ENCODE results near the gene GAP43.

The GAP43 gene

DNA sequence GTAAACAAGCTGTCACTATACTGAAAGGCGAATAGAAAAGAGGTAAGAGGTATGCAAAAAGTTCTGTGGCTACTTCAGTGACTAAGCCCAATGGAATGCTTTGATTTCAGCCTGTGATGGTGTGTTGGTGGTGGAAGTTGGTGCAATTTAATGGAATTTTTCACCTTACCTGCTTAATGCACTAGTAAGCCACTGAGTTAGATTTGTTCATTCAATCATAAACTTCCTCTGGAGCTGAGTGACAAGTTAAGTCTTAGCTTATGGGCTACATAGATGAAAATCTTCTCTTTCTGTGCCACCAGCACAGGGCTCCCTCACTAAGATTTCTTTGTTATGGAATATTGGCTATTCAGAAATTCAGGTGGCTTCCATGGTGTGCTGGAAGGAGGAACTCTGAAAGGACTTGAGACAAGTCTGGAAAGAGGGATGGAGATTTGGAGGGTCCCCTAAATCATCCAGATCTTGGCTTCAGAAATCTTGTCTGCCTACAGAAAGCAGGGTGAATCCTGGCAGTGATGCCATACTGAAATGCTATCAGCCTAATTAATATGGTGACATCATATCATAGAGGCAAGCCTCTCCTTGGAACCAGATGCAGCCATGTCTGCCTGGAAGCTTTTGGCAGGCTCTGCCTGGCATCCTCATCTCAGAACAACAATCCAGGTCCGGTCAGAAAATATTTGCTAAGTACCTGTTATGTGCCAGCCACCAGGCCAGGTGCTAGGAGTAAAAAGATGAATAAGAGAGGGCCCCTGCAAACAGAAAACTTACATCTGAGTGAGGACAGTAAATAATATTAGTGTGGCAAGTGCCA is 8.1 kb upstream of the GAP43 start:
- TF ChIP-seq, protein P1, sequence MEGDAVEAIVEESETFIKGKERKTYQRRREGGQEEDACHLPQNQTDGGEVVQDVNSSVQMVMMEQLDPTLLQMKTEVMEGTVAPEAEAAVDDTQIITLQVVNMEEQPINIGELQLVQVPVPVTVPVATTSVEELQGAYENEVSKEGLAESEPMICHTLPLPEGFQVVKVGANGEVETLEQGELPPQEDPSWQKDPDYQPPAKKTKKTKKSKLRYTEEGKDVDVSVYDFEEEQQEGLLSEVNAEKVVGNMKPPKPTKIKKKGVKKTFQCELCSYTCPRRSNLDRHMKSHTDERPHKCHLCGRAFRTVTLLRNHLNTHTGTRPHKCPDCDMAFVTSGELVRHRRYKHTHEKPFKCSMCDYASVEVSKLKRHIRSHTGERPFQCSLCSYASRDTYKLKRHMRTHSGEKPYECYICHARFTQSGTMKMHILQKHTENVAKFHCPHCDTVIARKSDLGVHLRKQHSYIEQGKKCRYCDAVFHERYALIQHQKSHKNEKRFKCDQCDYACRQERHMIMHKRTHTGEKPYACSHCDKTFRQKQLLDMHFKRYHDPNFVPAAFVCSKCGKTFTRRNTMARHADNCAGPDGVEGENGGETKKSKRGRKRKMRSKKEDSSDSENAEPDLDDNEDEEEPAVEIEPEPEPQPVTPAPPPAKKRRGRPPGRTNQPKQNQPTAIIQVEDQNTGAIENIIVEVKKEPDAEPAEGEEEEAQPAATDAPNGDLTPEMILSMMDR (IDR thresholded peaks at IDR 0.05; ENCODE audit: low read depth, low read length), result no peak
- H3K4me3 ChIP-seq (ENCODE audit: low read depth, low read length), result no peak overlapping the region

DNA sequence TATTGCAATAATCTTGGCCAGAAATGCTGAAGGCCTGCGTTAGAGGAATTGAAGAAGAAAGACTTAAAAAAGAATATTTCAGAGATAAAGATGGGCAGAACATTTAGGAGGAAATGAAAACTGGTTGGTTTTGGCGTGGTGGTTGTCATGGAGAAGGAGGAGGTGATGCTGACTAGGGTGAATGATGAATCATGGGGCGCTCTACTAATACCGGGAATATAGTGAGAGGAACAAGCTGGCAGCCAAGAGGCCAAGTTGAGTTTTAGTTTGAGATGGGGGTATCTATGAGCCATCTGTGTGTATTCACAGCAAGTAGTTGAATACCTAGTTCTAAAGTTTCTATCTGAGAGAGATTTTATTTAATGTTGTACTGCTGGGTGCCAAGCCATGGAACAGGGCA is 6.8 kb upstream of the GAP43 start:
- no peak overlapping the region for H3K4me3 ChIP-seq (ENCODE audit: low read depth, low read length)
- TF ChIP-seq, protein P1 (IDR thresholded peaks at IDR 0.05; ENCODE audit: low read depth, low read length), result no peak

DNA sequence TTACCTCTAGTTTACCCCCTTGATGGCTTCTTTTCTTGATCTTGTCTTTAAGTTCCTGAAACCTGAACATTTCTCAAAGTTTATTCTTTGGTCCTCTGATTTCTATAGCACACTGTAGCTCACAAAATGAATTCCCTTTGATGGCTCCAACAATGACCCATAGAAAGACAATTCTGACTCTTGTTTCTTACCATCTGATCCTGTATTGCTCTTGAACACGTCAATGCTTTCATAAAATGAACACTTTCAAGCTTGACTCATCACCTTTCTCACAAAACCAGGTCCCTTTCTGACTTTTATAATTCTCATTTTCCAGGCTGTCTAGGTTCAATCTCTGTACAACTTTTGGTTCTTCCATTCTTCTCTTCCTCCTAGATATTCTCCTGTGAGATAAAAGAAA is 5.7 kb upstream of the GAP43 start:
- no peak overlapping the region for H3K4me3 ChIP-seq (ENCODE audit: low read depth, low read length)
- TF ChIP-seq, protein P1 (IDR thresholded peaks at IDR 0.05; ENCODE audit: low read depth, low read length), result no peak

DNA sequence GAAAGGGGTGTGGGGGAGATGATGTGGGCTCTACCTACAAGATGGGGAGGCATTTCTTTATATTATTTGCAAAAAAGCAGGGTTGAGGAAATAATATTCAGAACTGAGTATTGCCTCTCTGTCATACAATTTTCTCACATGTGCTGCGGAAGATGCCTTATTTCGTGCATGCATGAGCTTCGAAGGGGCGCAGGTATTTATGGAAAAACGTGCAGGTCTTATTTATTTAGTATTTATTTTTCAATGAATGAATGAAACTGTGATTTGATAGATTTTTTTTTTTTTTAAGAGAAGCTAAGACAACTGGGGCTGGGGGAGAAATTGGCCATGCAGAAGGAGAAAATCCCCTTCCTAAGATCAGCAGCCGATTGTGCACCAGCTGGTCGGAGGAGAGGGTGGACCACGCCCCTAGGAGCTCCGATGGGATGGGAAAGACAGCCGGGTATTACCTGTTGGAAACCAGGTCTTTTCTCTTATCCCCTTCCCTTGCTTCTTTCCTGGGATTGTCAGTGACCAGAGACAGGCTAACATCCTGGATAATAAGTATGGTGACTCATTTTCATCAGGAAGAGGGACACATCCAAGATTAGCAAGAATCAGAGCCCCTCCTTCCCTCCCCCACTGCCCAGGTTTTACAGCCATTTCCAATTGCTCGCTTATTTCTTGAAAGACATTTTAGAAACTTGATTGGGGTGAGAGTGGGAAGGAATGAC is 875 bp downstream of the GAP43 start:
- TF ChIP-seq, protein P1 (IDR thresholded peaks at IDR 0.05; ENCODE audit: low read depth, low read length), result no peak
- H3K4me3 ChIP-seq (ENCODE audit: low read depth, low read length), result no peak overlapping the region

DNA sequence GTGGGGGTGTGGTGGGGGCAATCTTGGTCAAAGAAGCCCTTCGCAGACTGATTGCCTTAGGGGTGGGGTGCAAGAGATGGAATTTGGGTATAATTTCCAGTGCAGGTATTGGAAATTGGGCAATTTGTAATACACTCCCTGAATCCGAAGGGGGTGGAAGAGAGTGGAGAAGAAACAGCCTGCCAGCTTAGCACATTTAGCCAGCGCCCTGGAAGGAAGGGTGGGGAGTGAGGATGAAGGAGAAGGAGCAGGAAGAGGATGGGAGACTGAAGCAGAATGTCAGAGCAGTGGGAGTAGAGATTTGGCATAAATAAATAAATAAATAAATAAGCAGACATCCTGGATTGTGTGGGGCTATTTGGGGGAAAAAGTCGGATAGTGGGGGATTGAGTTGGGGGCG is 1.6 kb downstream of the GAP43 start:
- no peak overlapping the region for H3K4me3 ChIP-seq (ENCODE audit: low read depth, low read length)
- TF ChIP-seq, protein P1 (IDR thresholded peaks at IDR 0.05; ENCODE audit: low read depth, low read length), result no peak

DNA sequence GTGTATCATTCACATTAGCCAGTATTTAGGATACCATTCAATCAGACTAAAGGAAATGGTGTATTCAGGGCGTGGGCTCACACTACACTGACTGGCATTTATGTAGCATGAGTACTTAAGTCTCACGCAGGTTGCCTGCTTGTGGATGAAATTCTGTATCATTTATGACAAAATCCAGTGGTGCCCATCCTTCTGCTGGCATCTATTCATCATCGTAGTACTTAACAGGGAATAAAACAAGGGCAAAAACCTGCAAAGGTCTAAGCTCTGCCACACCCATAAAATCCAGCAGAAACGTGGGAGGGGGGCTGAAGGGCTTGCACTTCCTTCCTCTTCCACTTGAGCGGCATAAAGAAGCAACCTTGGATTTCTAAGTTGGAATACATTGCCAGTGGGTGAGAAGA is 2.7 kb downstream of the GAP43 start:
- no peak overlapping the region for H3K4me3 ChIP-seq (ENCODE audit: low read depth, low read length)
- TF ChIP-seq, protein P1 (IDR thresholded peaks at IDR 0.05; ENCODE audit: low read depth, low read length), result no peak

DNA sequence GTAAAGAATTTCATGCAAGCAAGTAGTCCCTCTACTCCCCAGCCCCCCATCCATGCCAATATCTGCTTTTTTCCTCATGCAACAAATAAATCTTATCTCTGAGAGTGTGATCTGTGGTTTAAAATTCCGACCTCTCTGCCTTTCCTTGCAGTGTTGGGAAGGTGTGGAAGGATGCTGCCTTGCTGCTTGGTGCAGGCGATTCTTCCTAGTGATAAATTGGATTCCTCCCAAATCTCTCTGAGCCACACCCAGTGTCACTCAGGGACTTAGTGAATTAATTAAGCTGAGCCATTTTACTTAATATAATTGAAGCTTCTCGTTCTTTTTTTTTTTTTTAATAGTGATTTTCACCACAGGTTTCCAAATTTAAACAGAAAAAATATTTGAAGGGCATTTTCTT is 3.4 kb downstream of the GAP43 start:
- no peak overlapping the region for H3K4me3 ChIP-seq (ENCODE audit: low read depth, low read length)
- TF ChIP-seq, protein P1 (IDR thresholded peaks at IDR 0.05; ENCODE audit: low read depth, low read length), result no peak
